GM12891 (cell line): ENCODE measurements around the gene ANKRD28.

ENCODE experiments used
- DNase-seq: peaks from one replicate; pipeline ENCODE4 v3.0.0; 2011; ENCODE audit warnings: low spot score; ENCODE audit not compliant: insufficient read length
- FAIRE-seq: peaks from 2 replicates; lab custom pipeline; 2011; peaks lifted over from hg19 to GRCh38; lab: Jason Lieb, UNC
- PAX5 ChIP-seq: IDR thresholded peaks from 2 replicates; pipeline ENCODE4 v1.6.1; 2011; ENCODE audit warnings: low read length, moderate library complexity, mild to moderate bottlenecking; ENCODE audit not compliant: insufficient read depth, severe bottlenecking
- POLR2A ChIP-seq: IDR thresholded peaks from 2 replicates; pipeline ENCODE4 v1.6.1; 2011; ENCODE audit warnings: low read depth, low read length, control low read depth
- POLR2AphosphoS5 ChIP-seq: IDR thresholded peaks from 2 replicates; pipeline ENCODE4 v1.6.1; 2011; ENCODE audit warnings: low read depth, low read length, control low read depth
- POU2F2 ChIP-seq: IDR thresholded peaks from 2 replicates; pipeline ENCODE4 v1.6.1; 2011; ENCODE audit warnings: low read depth, mild to moderate bottlenecking, control low read depth, low read length, moderate library complexity
- SPI1 ChIP-seq: IDR thresholded peaks from 2 replicates; pipeline ENCODE4 v1.6.1; 2011; ENCODE audit warnings: low read depth, low read length, control low read depth
- TAF1 ChIP-seq: IDR thresholded peaks from 2 replicates; pipeline ENCODE4 v1.6.1; 2011; ENCODE audit warnings: low read depth, low read length, control low read depth

Gene ANKRD28

GRCh38 chr3:15794842-15795650 is 2.7 kb downstream of the ANKRD28 start:
- FAIRE-seq: no peak
- DNase-seq: no peak
- TF ChIP-seq POLR2A (no peak), POU2F2 (no peak), TAF1 (no peak), POLR2AphosphoS5 (no peak), PAX5 (no peak), SPI1 (no peak)

GRCh38 chr3:15794303-15794771 is 3.4 kb downstream of the ANKRD28 start:
- TF ChIP-seq PAX5 (no peak), POLR2A (no peak), POU2F2 (no peak), TAF1 (no peak), SPI1 (no peak), POLR2AphosphoS5 (no peak)
- FAIRE-seq (peak; percentile 64), DNase-seq (no peak)

- FAIRE-seq (no peak), DNase-seq (no peak)
- TF ChIP-seq POLR2AphosphoS5 (no peak), TAF1 (no peak)
Measured at GRCh38 chr3:15791525-15791924, 6.3 kb downstream of the ANKRD28 start.

GRCh38 chr3:15787941-15788340 is 9.8 kb downstream of the ANKRD28 start:
- TF ChIP-seq TAF1: no peak
- no peak for TF ChIP-seq PAX5
- no peak for TF ChIP-seq POLR2AphosphoS5
- TF ChIP-seq POLR2A: no peak
- no peak for TF ChIP-seq SPI1
- no peak for TF ChIP-seq POU2F2
- no peak for FAIRE-seq
- DNase-seq: no peak

GRCh38 chr3:15787526-15787925 is 10.3 kb downstream of the ANKRD28 start:
- no peak for DNase-seq
- FAIRE-seq: no peak
- no peak for TF ChIP-seq PAX5
- no peak for TF ChIP-seq SPI1
- no peak for TF ChIP-seq POU2F2
- TF ChIP-seq POLR2AphosphoS5: no peak
- no peak for TF ChIP-seq TAF1
- no peak for TF ChIP-seq POLR2A

GRCh38 chr3:15783361-15783969 is 14.3 kb downstream of the ANKRD28 start:
- DNase-seq (no peak), FAIRE-seq (no peak)
- no peak for TF ChIP-seq PAX5
- TF ChIP-seq POLR2AphosphoS5: no peak
- no peak for TF ChIP-seq SPI1
- TF ChIP-seq POLR2A: no peak
- TF ChIP-seq TAF1: no peak
- no peak for TF ChIP-seq POU2F2

GRCh38 chr3:15782429-15782828 is 15.3 kb downstream of the ANKRD28 start:
- FAIRE-seq (no peak), DNase-seq (no peak)
- TF ChIP-seq SPI1 (no peak), PAX5 (no peak), POLR2A (no peak), POU2F2 (no peak), TAF1 (no peak), POLR2AphosphoS5 (no peak)

- DNase-seq (no peak), FAIRE-seq (no peak)
Measured at GRCh38 chr3:15781637-15782402, 16.0 kb downstream of the ANKRD28 start.

GRCh38 chr3:15781131-15781530 is 16.6 kb downstream of the ANKRD28 start:
- FAIRE-seq: no peak
- DNase-seq: no peak
- TF ChIP-seq SPI1: no peak
- no peak for TF ChIP-seq TAF1
- no peak for TF ChIP-seq POLR2A
- no peak for TF ChIP-seq PAX5
- no peak for TF ChIP-seq POU2F2
- no peak for TF ChIP-seq POLR2AphosphoS5

More at GRCh38 chr3:15781637-15782402, 16.0 kb downstream of the ANKRD28 start:
- TF ChIP-seq POU2F2 (no peak), POLR2A (no peak), POLR2AphosphoS5 (no peak), SPI1 (no peak), PAX5 (no peak), TAF1 (no peak)
